HG03159 (cell line): ENCODE measurements around the gene SLC17A3.

Experiments used
- ATAC-seq: cut with Tn5 transposase; IDR thresholded peaks from one replicate; pipeline ENCODE4 v1.9.1; 2021; ENCODE audit warnings: mild to moderate bottlenecking, moderate library complexity; ENCODE audit not compliant: unreplicated experiment

The SLC17A3 gene

GRCh38 chr6:25889877-25890853 lies 16.1 kb upstream of the SLC17A3 start:
- ATAC-seq: no peak

- ATAC-seq: no peak
Measured at GRCh38 chr6:25888626-25889025, 14.6 kb upstream of the SLC17A3 start.

GRCh38 chr6:25886066-25886465 lies 12.0 kb upstream of the SLC17A3 start:
- no peak for ATAC-seq

GRCh38 chr6:25883991-25884390 lies 9.9 kb upstream of the SLC17A3 start:
- no peak for ATAC-seq

- ATAC-seq: no peak
Measured at GRCh38 chr6:25883536-25883935, 9.5 kb upstream of the SLC17A3 start.

GRCh38 chr6:25882051-25882496 lies 8.0 kb upstream of the SLC17A3 start:
- no peak for ATAC-seq

GRCh38 chr6:25880601-25881000 lies 6.6 kb upstream of the SLC17A3 start:
- ATAC-seq: no peak

- ATAC-seq: no peak
Measured at GRCh38 chr6:25878721-25879322, 4.8 kb upstream of the SLC17A3 start.

- no peak for ATAC-seq
Measured at GRCh38 chr6:25875926-25876602, 2.0 kb upstream of the SLC17A3 start.

- ATAC-seq: no peak
Measured at GRCh38 chr6:25875563-25875905, 1.5 kb upstream of the SLC17A3 start.

- ATAC-seq: no peak
Measured at GRCh38 chr6:25874822-25875562, 949 bp upstream of the SLC17A3 start.

GRCh38 chr6:25872814-25873213 lies 1.2 kb downstream of the SLC17A3 start:
- ATAC-seq: no peak

- no peak for ATAC-seq
Measured at GRCh38 chr6:25869840-25870239, 4.2 kb downstream of the SLC17A3 start.

GRCh38 chr6:25868436-25869183 lies 5.4 kb downstream of the SLC17A3 start:
- ATAC-seq: no peak

- no peak for ATAC-seq
Measured at GRCh38 chr6:25866011-25866410, 8.0 kb downstream of the SLC17A3 start.

GRCh38 chr6:25863360-25863759 lies 10.7 kb downstream of the SLC17A3 start:
- no peak for ATAC-seq

GRCh38 chr6:25862199-25862598 lies 11.8 kb downstream of the SLC17A3 start:
- ATAC-seq: no peak

GRCh38 chr6:25852756-25853155 lies 21.3 kb downstream of the SLC17A3 start:
- no peak for ATAC-seq

GRCh38 chr6:25851961-25852360 lies 22.1 kb downstream of the SLC17A3 start:
- no peak for ATAC-seq

GRCh38 chr6:25844518-25844917 lies 29.5 kb downstream of the SLC17A3 start:
- no peak for ATAC-seq
